BE2C (cell line): ENCODE data around the gene PRR30.

Experiments
- DNase-seq: peaks from one replicate; pipeline ENCODE4 v3.0.0-alpha.2; 2020
- H3K27me3 ChIP-seq: fragments of 250-450 bp; sonication (Bioruptor Pico); 2 replicates; pipeline ENCODE4 v1.5.1; 2020; ENCODE audit warnings: mild to moderate bottlenecking
- H3K36me3 ChIP-seq: fragments of 250-450 bp; sonication (Bioruptor Pico); 2 replicates; pipeline ENCODE4 v1.5.1; 2020; ENCODE audit warnings: mild to moderate bottlenecking
- H3K4me1 ChIP-seq: fragments of 250-450 bp; sonication (Bioruptor Pico); 2 replicates; pipeline ENCODE4 v1.5.1; 2020
- H3K4me3 ChIP-seq: 2 replicates; pipeline ENCODE4 v1.5.1; 2011; ENCODE audit warnings: low read depth, low read length
- H3K9me3 ChIP-seq: fragments of 250-450 bp; sonication (Bioruptor Pico); 2 replicates; pipeline ENCODE4 v1.5.1; 2020
- TF ChIP-seq, protein P1 (sequence below): IDR thresholded peaks from 2 replicates; pipeline ENCODE4 v1.5.1; 2012; ENCODE audit warnings: mild to moderate bottlenecking, low read depth, low read length

Gene PRR30

DNA sequence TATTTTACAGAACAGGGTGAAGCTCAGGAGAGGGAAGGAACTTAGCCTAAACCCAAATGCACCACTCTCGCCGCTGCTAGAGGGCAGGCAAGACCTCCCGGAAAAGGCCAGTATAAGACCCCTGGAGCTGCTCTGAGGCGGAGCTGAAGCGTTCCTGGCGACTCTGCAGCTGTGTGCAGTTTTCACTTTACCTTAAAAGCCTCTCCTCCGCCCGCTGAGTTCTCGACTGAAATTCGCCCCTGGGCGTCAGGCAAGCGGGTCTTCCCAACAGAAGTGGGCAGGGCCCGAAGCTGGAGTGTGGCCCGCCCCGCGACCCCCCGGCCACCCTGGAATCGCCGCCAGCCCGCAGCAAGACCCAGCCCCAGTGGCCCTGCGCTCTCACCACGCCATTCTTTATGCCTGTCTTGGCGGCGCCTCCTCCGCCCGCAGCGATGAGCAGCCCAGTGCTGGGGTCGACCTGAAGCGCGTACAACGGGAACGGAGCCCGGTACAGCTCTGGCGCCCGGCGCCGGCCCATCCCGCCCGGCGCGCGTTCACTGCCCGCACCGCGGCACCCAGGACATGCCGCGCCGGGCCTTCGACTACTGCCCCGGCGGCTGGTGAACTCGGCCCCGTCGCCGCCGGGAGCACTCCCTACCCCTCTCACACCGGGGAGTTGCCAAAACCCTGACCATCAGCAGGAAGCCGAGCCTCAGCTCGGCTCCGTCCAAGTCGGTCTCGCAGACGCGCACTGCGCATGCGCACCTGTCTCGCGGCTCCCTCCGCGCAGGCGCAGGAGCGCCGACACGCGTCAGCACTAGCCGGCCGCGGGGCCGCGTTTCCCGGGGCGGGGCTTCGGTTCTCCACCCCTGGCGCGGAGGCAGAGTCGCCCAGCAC, 5.1 kb downstream of the PRR30 start, which contains the start of gene PREB:
Gene PREB, minus strand, starts transcription at position 732 of the 876 bp plus-strand sequence. Its CDS starts 215 bp downstream, at position 517.
- H3K9me3 ChIP-seq = no peaks in the 10 kb centered on the region
- peak within 1 kb of the TSS; percentile 95 for H3K4me3 ChIP-seq
- DNase-seq = peak; percentile 99
- H3K27me3 ChIP-seq = no peaks in the 10 kb centered on the region
- TF ChIP-seq, protein P1, sequence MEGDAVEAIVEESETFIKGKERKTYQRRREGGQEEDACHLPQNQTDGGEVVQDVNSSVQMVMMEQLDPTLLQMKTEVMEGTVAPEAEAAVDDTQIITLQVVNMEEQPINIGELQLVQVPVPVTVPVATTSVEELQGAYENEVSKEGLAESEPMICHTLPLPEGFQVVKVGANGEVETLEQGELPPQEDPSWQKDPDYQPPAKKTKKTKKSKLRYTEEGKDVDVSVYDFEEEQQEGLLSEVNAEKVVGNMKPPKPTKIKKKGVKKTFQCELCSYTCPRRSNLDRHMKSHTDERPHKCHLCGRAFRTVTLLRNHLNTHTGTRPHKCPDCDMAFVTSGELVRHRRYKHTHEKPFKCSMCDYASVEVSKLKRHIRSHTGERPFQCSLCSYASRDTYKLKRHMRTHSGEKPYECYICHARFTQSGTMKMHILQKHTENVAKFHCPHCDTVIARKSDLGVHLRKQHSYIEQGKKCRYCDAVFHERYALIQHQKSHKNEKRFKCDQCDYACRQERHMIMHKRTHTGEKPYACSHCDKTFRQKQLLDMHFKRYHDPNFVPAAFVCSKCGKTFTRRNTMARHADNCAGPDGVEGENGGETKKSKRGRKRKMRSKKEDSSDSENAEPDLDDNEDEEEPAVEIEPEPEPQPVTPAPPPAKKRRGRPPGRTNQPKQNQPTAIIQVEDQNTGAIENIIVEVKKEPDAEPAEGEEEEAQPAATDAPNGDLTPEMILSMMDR = peak; percentile 48
- H3K4me1 ChIP-seq = no peaks in the 10 kb centered on the region; the same call in 1 of the 2 replicates
- H3K36me3 ChIP-seq = peaks cover 24% of the 10 kb centered on the region

DNA sequence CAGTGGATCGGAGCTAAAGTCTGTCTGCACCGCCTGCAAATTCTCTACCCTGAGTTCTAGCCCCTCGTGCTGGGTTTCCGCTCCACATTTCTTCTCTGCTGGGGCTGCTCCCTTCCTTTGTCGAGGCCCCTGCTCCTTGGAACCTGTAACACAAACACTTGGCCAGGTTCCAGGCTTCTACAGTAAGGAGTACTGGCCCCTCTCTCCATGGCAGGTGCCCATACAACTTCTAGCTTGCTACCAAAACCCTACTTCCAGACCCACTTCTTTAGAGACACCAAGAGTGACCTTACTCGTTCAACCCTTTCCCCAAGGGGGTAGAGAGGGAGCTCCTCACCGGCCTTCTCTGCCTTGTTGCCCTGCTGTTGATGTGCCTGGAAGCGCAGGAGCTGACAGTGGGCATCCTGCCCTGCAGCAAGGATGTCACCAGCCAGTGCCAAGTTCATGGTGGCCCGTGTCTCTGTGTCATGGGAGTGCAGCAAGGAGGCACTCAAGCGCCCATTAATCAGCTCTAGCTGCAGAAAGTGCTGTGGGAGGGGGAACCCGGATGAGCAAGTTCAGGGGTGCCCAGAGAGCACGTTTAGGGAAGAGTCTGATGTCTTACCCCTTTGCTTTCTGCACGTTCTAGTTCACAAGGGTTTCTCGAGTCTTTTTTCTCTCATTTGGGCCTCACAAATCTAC, 5.9 kb downstream of the PRR30 start:
- peak overlapping the region; percentile 95 for H3K4me3 ChIP-seq
- no peaks in the 10 kb centered on the region; the same call in 1 of the 2 replicates for H3K4me1 ChIP-seq
- peaks cover 24% of the 10 kb centered on the region for H3K36me3 ChIP-seq
- TF ChIP-seq, protein P1 = no peak
- H3K27me3 ChIP-seq = no peaks in the 10 kb centered on the region
- H3K9me3 ChIP-seq = no peaks in the 10 kb centered on the region
- no peak for DNase-seq

DNA sequence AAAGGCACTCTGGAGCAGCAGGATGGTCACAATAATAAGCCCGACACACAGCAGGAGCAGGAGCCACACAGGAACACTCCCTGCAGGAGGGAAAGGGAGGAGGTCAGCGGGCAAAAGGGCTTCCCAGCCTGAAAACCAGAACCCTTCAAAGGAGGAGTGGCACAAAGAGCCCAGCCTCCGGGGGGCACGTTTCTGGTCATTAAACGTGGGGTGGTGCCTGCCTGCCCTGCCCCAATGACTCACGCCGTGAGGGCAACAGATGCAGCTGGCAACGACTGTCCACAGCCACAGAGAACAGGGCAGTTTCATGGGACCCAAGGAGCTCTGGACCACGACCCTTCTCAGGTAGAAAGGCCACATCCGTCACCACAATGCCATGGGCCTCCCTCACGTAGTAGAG, 7.8 kb downstream of the PRR30 start:
- Histone ChIP-seq H3K4me1 (no peaks in the 10 kb centered on the region; the same call in 1 of the 2 replicates), H3K27me3 (no peaks in the 10 kb centered on the region), H3K4me3 (no peak overlapping the region), H3K36me3 (peaks cover 24% of the 10 kb centered on the region), H3K9me3 (no peaks in the 10 kb centered on the region)
- no peak for DNase-seq
- TF ChIP-seq, protein P1 = no peak

DNA sequence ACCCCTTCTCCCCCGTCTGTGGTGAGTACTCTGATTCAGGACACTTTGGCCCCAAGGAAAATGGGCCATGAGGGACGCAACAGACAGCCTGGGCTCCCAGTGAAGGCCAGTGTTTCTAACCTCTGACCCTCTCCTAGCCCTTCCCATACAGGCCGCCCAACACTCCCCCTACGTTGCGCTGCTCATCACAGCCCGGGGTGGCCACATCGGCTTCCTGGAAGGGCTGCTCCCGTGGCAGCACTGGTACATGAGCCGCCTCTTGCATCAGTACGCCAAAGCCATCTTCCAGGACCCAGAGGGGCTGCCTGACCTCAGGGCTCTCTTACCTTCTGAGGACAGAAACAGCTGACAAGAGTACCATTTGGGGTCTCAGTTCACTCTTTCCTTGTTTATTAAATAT, 8.8 kb downstream of the PRR30 start:
- TF ChIP-seq, protein P1 = no peak
- Histone ChIP-seq H3K9me3 (no peaks in the 10 kb centered on the region), H3K4me3 (no peak overlapping the region), H3K27me3 (no peaks in the 10 kb centered on the region), H3K36me3 (peaks cover 24% of the 10 kb centered on the region), H3K4me1 (no peaks in the 10 kb centered on the region; the same call in 1 of the 2 replicates)
- no peak for DNase-seq

DNA sequence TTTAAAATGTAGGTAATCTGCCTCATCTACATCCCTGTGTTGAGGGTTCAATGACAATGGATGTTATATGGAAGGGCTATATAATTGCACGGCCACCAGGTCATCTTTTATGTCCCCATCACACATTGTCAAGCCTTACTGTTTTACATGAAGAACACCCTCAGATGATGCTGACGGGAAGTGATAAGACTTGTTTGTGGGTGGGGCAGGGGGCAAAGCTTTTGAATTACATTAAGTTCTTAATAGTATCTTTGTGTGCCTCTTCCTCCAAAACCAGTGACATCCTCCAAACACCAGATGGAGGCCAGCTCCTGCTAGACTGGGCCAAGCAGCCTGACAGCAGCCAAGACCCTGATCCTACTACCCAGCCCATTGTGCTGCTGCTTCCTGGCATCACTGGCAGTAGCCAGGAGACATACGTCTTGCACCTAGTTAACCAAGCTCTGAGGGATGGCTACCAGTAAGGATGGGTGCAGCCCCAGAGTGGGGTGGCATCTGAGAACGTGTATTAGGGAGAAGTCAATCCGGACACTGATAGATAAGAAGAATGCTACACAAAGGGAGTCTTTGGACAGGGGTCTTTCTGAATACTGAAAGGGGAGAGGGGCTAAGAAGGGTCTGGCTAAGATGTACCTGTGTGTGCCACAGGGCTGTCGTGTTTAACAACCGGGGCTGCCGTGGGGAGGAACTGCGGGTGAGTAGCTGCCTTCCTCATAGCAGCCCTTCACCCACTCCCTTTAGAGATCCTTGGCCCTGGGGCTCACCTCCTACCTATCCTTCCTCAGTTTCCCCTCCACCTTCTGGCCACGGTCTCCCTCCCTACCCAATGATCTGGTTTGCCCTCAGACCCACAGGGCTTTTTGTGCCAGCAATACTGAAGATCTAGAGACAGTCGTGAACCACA, 10.3 kb downstream of the PRR30 start:
- no peaks in the 10 kb centered on the region for H3K27me3 ChIP-seq
- peaks cover 24% of the 10 kb centered on the region for H3K36me3 ChIP-seq
- DNase-seq = no peak
- H3K9me3 ChIP-seq = no peaks in the 10 kb centered on the region
- H3K4me3 ChIP-seq = no peak overlapping the region
- TF ChIP-seq, protein P1 = no peak
- H3K4me1 ChIP-seq = no peaks in the 10 kb centered on the region; the same call in none of the 2 replicates
